GM12878 (cell line): ENCODE data around the gene C1orf50. TPM values are rescaled to one million over a fixed set of nuclear protein-coding genes. Genes with fewer than 3 reads are reported as not detected.

Experiments used
- ATAC-seq: fragments of 200-7000 bp; cut with Tn5 transposase; 3 replicates; pipeline ENCODE4 v1.9.1; 2020; ENCODE audit warnings: mild to moderate bottlenecking, moderate library complexity
- BruUV-seq: library from RNA; stranded (reverse); fragments of 400-500 nt; replicated peaks from 2 replicates; lab custom pipeline; 2021; lab: Mats Ljungman, UMichigan
- CTCF ChIA-PET: fragments of 300-600 bp; sonication (Branson Sonifier 250); formaldehyde crosslinking; extraction: SDS; loops from one replicate; lab custom pipeline; 2021; ENCODE audit warnings: inconsistent platforms; lab: Yijun Ruan, JAX
- POLR2A ChIA-PET: fragments of 350-600 bp; formaldehyde crosslinking; extraction: SDS; loops from one replicate; lab custom pipeline; 2021; ENCODE audit warnings: inconsistent platforms; lab: Charles Lee
- RAD21 ChIA-PET: fragments of 300-600 bp; sonication (Branson Sonifier 250); formaldehyde crosslinking; loops from one replicate; lab custom pipeline; 2023; ENCODE audit warnings: antibody characterized with exemption; ENCODE audit not compliant: unreplicated experiment; lab: Charles Lee
- SMC1A ChIA-PET: fragments of 300-600 bp; sonication (Branson Sonifier 250); formaldehyde crosslinking; loops from one replicate; lab custom pipeline; 2023; ENCODE audit not compliant: unreplicated experiment, uncharacterized antibody; lab: Charles Lee
- DNase-seq: peaks from one replicate; pipeline ENCODE4 v3.0.0-alpha.2; 2011; ENCODE audit warnings: low read depth, low spot score
- FAIRE-seq: peaks from 3 replicates; lab custom pipeline; 2011; peaks lifted over from hg19 to GRCh38; lab: Jason Lieb, UNC
- H2AFZ ChIP-seq: 2 replicates; pipeline ENCODE4 v1.6.0; 2011; ENCODE audit warnings: low read depth, low read length, control low read depth; ENCODE audit not compliant: control insufficient read depth
- H3K27ac ChIP-seq: 2 replicates; pipeline ENCODE4 v1.5.1; 2011; ENCODE audit warnings: control low read depth; ENCODE audit not compliant: control insufficient read depth, insufficient read depth
- H3K27me3 ChIP-seq, 2 experiments: replicated peaks in 1 of 2; 2 replicates each; pipeline versions ENCODE4 v1.6.0 to v1.6.1; 2011; ENCODE audit warnings: low read length in 1 of 2; ENCODE audit not compliant: control insufficient read depth in 2 of 2, insufficient read depth in 2 of 2
- H3K36me3 ChIP-seq, 2 experiments: 2 replicates each; pipeline ENCODE4 v1.5.1; 2011; ENCODE audit warnings: low read length in 1 of 2; ENCODE audit not compliant: control insufficient read depth in 2 of 2, insufficient read depth in 2 of 2
- H3K4me1 ChIP-seq: 2 replicates; pipeline ENCODE4 v1.6.1; 2011; ENCODE audit warnings: mild to moderate bottlenecking, low read length, moderate library complexity, mixed read lengths; ENCODE audit not compliant: control insufficient read depth, insufficient read depth
- H3K4me2 ChIP-seq: 2 replicates; pipeline ENCODE4 v1.6.0; 2011; ENCODE audit warnings: control low read depth; ENCODE audit not compliant: control insufficient read depth, insufficient read depth
- H3K4me3 ChIP-seq: fragments of 200-600 bp; sonication (generic); 2 replicates; pipeline ENCODE4 v1.5.1; 2016
- H3K79me2 ChIP-seq: 2 replicates; pipeline ENCODE4 v1.6.0; 2011; ENCODE audit warnings: low read length; ENCODE audit not compliant: control insufficient read depth, insufficient read depth
- H3K9ac ChIP-seq: 2 replicates; pipeline ENCODE4 v1.8.0; 2011; ENCODE audit warnings: low read length, control low read depth, mixed read lengths; ENCODE audit not compliant: control insufficient read depth, insufficient read depth
- H3K9me3 ChIP-seq: replicated peaks from 3 replicates; pipeline ENCODE4 v1.5.1; 2011; ENCODE audit warnings: mild to moderate bottlenecking, low read length; ENCODE audit not compliant: control insufficient read depth, insufficient read depth
- H4K20me1 ChIP-seq: 2 replicates; pipeline ENCODE4 v1.6.0; 2011; ENCODE audit not compliant: control insufficient read depth, insufficient read depth
- BCL3 ChIP-seq: IDR thresholded peaks from 2 replicates; pipeline ENCODE4 v1.6.1; 2011; ENCODE audit warnings: borderline replicate concordance, low read depth, mild to moderate bottlenecking, moderate library complexity, low read length; ENCODE audit not compliant: insufficient read depth, poor library complexity, severe bottlenecking
- E4F1 ChIP-seq: fragments of 450-650 bp; IDR thresholded peaks from 2 replicates; pipeline ENCODE4 v1.6.1; 2018; ENCODE audit warnings: borderline replicate concordance, mild to moderate bottlenecking; ENCODE audit not compliant: partially characterized antibody
- JUNB ChIP-seq: IDR thresholded peaks from 2 replicates; pipeline ENCODE4 v1.6.1; 2016; ENCODE audit warnings: antibody characterized with exemption, mild to moderate bottlenecking
- MEF2B ChIP-seq: fragments of 450-650 bp; IDR thresholded peaks from 2 replicates; pipeline ENCODE4 v1.6.1; 2018; ENCODE audit warnings: mild to moderate bottlenecking, moderate library complexity; ENCODE audit not compliant: partially characterized antibody, poor library complexity, severe bottlenecking
- PKNOX1 ChIP-seq: fragments of 450-650 bp; IDR thresholded peaks from 2 replicates; pipeline ENCODE4 v1.6.1; 2016; ENCODE audit warnings: mild to moderate bottlenecking
- SREBF2 ChIP-seq: IDR thresholded peaks from 2 replicates; pipeline ENCODE4 v1.6.1; 2012; ENCODE audit warnings: mild to moderate bottlenecking, low read length
- SUZ12 ChIP-seq: fragments of 200-600 bp; sonication (generic); IDR thresholded peaks from one replicate; pipeline ENCODE4 v1.6.1; 2018; ENCODE audit warnings: antibody characterized with exemption, mild to moderate bottlenecking; ENCODE audit not compliant: unreplicated experiment
- ZNF274 ChIP-seq: IDR thresholded peaks from one replicate; pipeline ENCODE4 v1.8.0; 2011; ENCODE audit not compliant: insufficient read length, insufficient read depth
- ZNF592 ChIP-seq: fragments of 450-650 bp; IDR thresholded peaks from 2 replicates; pipeline ENCODE4 v1.6.1; 2017; ENCODE audit warnings: mild to moderate bottlenecking, moderate library complexity
- WGBS: methylation state at CpG from one replicate; pipeline ENCODE4 v1.1.6; 2016; ENCODE audit warnings: low lambda C conversion rate; ENCODE audit not compliant: insufficient replicate concordance, insufficient coverage; ENCODE audit errors: missing lambda C conversion rate; 5-methylcytosine and 5-hydroxymethylcytosine counted together
- in situ Hi-C: fragments of 300-500 bp; cut with MboI; formaldehyde crosslinking; loops from 9 replicates; pipeline ENCODE4 v1.14.3; 2018; ENCODE audit warnings: mixed read lengths
- intact Hi-C: fragments of 100-400 bp; cut with micrococcal nuclease; formaldehyde crosslinking; loops from one replicate; pipeline ENCODE4 v1.14.2; 2022; ENCODE audit not compliant: unreplicated experiment
- polyA plus RNA-seq, 11 experiments: library from polyadenylated mRNA; depleted of rRNA in 4 of 11; unstranded in 6 of 11; stranded (reverse) in 5 of 11; fragments of >200 nt; fragmentation: Nextera tagmentation in 4 of 11; fragmentation: Illumina TruSeq in 1 of 11; extraction: Ambion mirVana in 4 of 11; extraction: Trizol in 1 of 11; gene quantifications; 1 replicate in 1 of 11; 2 replicates in 10 of 11; pipeline versions ENCODE4 v1.2.1 to v1.2.3, GENCODE V29; 2011 to 2016; ENCODE audit warnings: inconsistent platforms in 2 of 11, missing spikeins in 2 of 11, low read depth in 1 of 11
- total RNA-seq, 4 experiments: library from RNA; depleted of rRNA in 3 of 4; stranded (reverse); fragments of >200 nt in 3 of 4; fragmentation: Illumina TruSeq in 1 of 4; extraction: Trizol in 1 of 4; gene quantifications; 2 replicates each; pipeline versions ENCODE4 v1.2.1 to v1.2.3, GENCODE V29; 2013 to 2021

Gene C1orf50
- total and polyA plus RNA-seq, 10 of the 15 experiments (the other 5 are each of a cell fraction or from before 2014, with no cell fraction given) = 1.2 to 10.7 (median 6.7) TPM

- no peaks in the 10 kb centered on the region for H3K27me3 ChIP-seq
- H3K9ac ChIP-seq = no peak overlapping the region
- RAD21 ChIA-PET = no interaction called here
- no peak for DNase-seq
- intact Hi-C loops (loop anchor here (2.0 to 5.0 kb wide), 2 partner anchors 167 to 404 kb away; no protein-coding TSS in a partner anchor), in situ Hi-C loops (no loop called here)
- no TSS peak for BruUV-seq
- H3K27ac ChIP-seq = no peak overlapping the region
- WGBS = 83% methylated on average over 8 of the region's 8 CpGs
- TF ChIP-seq MEF2B = no peak
- no peak for TF ChIP-seq SUZ12
- no peak for TF ChIP-seq E4F1
- no peak for TF ChIP-seq ZNF274
- TF ChIP-seq JUNB = no peak
- no peak for TF ChIP-seq BCL3
- TF ChIP-seq PKNOX1 = no peak
- no peak for TF ChIP-seq ZNF592
- no peak for TF ChIP-seq SREBF2
- POLR2A ChIA-PET = no interaction called here
- FAIRE-seq = no peak
- H4K20me1 ChIP-seq = no peaks in the 10 kb centered on the region
- H3K79me2 ChIP-seq = no peaks in the 10 kb centered on the region
- H3K36me3 ChIP-seq = peaks cover 5 to 7% of the 10 kb centered on the region in 2 experiments; a peak in 3 of 4 replicates
- no peaks in the 10 kb centered on the region for H3K4me1 ChIP-seq
- no peak overlapping the region for H2AFZ ChIP-seq
- ATAC-seq = no peak
- SMC1A ChIA-PET = no interaction called here
- H3K4me2 ChIP-seq = no peak overlapping the region
- no peaks in the 10 kb centered on the region for H3K9me3 ChIP-seq
- CTCF ChIA-PET = interaction anchor here (0.6 to 2.3 kb wide), 8 partner anchors 13 to 487 kb away, joined by 3 to 8 read pairs (median 3); no protein-coding TSS in a partner anchor
- H3K4me3 ChIP-seq = no peak overlapping the region
Measured at GRCh38 chr1:42745851-42746250, 21.2 kb upstream of the C1orf50 start.
